Stimulated activated CD4-positive, alpha-beta T cell treated with anti-CD3 and anti-CD28 coated beads, Interleukin-15, amount 100 ng/mL, for 48 hours (primary cell): ENCODE results near the gene CLIC3.
"Not testable (repeated sequence)": the region's sequence is repeated elsewhere in the genome, so short reads cannot be mapped to it uniquely, and the experiment has no call there.

Experiments
- DNase-seq, 2 donors: peaks; one replicate each; pipeline ENCODE4 v3.0.0-alpha.2; 2020; ENCODE audit warnings: low read depth in 2 of 2

The CLIC3 gene, protein sequence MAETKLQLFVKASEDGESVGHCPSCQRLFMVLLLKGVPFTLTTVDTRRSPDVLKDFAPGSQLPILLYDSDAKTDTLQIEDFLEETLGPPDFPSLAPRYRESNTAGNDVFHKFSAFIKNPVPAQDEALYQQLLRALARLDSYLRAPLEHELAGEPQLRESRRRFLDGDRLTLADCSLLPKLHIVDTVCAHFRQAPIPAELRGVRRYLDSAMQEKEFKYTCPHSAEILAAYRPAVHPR

DNA sequence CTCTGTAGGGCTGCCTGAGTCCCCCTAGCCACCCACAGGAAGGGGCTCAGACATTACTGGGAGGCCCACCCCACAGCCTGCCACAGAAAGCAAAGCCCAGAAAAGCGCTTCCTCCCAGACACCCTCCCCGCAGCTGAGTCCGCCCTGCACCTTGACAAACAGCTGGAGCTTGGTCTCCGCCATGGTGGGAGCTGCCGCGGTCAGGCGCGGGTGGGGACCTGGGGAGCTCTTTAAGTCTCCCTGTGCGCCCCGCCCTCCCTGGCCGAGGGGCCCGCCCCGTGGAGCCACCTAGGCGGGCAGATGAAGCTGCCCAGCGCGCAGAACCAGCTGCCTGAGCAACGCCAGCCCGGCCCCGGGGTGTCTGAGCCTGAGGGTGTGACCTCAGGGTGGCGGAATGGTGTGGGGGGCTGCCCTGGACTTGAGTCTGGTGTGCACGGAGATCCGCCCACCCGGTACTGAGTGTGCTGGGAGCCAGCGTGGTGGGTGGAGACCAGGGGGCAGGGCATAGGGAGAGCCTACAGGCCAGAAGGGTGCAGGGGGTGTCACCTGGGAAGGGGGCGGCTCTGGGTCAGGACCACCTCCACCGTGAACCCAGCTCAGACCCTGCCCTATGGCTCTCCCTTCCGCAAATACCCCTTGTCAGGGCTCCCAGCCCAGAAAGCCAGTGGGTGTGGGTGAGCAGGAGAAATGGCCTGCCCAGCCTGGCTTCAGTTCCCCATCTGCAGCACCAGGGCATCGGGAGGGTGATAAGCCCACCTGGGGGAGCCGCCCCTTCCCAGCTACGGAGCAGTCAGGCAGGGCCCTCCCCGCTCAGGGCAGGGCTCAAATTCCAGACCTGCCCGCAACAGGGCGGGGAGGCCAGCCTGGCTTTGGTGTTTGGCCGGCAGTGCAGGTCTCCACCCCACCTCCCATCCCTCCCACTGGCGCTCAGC is at the start of gene CLIC3:
Gene CLIC3 (minus strand): TSS at position 208 of the 932 bp plus-strand sequence. CDS start 25 bp downstream, at position 183.
- DNase-seq, result no peak

DNA sequence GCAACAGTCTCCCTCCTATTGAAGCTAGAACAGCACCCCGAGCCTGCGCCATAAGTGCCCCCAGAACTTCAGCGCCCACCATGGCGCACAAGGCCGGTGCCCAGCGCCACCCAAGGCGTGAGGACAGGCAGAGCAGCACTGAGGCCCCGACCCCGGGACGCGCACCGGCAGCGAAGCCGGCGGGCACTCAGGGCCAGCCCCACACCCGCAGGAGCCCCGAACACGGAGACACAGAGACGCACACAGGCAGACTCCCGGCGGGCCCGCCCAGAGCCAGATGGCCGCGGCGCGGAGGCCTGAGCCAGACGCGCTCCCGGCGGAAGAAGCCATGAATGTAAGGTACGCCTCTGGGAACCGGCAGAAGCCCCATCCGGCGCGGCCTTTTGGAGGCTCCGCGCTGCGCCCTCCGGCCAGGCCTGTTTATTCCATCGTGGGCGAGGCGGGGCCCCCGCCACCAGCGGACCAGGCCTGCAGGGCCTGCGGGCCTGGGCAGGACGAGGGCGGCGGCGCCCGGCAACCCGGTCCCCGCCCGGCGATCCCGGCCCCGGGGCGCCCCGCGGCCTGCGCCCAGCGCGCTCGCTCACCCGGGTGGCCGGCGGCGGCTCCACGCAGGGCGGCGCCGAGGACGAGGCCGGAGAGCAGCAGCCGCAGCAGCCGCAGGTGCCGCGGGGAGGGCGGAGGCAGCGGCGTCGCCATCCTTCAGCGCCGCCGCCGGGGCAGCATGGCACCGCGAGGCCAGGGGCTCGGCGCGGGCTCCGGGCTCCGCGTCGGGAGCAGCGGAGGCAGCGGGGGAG is 49.1 kb upstream of the CLIC3 start:
- DNase-seq, result no peak

DNA sequence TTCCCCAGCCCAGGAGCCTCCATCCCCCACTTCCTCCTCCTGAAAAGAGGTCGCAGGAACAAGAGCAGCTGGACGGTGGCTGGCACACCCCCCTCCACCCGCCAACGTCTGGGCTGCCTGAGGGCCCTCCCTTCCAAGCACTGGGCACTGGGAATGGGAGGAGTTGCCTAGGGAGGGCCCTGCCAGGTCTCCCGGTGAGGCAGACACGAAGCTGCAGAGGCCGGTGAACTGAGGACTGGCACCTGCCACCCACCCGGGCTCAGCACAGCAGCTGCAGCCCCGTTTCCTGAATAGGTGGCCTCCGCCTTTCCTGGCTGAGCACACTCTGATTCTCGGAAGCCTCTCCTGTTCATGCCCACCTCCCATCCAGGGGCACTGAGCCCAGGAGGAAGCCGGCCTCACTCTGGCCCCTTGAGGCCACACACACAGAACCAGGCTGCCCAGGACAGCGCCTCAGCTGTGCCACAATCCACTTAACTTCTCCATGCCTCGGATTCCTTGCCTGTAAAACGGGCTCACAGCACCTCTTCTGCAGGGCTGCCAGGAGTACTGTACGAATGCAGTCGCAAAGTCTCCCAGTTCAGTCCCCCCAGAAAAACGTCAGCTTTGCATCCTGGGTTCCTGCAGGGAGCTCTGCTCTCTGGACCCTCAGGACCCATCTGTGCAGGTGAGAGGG is 48.3 kb upstream of the CLIC3 start:
- DNase-seq, result no peak

DNA sequence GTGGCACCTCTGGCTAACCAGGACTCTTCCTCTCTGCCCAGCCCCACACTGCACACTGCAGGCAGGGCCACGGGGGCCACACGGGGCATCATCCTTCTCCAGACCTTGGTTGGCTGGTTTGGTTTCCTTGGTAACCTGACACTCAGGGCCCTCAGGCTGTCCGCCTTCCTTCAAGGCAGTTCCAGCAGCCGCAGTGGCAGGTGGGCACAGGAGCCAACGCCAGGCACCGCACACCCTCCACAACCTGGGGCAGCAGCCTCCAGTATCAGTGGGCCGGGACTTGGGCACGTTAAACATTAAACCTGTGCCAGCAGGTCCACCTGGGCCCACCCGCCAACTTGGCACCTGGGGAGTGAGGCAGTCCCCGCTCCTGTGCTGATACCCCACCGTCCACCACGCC is 47.7 kb upstream of the CLIC3 start:
- DNase-seq, result no peak

DNA sequence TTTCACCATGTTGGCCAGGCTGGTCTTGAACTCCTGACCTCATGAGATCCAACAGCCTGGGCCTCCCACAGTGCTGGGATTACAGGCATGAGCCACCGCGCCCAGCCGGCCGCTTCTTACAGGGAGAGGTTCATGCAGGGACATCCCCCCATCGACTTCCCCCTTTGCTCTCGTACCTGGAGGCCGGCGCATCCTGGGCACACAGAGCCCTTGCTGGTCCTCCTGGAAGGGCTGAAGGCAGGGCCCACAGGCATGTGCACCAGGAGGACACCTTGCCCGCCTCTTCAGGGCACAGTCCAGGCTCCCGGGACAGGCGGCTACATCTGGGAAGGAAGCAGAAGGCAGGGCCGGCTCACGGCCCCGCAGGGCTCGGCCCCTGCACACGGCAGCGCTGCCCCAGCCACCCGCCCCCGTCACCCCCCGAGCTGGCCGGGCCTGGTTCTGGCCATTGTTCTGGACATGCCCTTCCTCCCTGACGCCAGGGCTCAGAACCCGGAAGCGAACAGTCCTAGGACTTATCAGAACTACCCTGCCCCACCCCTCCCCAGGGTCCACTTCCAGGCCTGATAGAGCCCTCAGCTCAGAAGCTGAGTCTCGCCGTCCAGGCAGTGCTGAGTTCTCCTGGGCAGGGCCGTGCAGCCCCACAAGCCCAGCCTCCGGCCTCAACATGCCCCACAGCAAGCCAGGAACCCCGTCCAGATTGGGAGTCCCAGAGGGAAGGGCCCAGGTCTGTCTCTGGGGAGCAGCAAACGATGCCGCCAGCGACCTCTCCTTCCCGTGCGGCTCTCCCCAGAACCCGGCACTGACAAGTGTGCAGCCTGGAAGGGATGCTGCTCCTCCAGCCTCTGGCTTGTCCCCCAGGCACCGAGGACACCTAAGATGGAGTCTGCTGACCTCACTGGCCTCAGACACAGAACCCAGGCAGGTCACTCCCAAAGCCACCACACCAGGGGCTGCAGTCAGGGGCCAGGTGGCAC is 46.7 kb upstream of the CLIC3 start:
- no peak for DNase-seq

DNA sequence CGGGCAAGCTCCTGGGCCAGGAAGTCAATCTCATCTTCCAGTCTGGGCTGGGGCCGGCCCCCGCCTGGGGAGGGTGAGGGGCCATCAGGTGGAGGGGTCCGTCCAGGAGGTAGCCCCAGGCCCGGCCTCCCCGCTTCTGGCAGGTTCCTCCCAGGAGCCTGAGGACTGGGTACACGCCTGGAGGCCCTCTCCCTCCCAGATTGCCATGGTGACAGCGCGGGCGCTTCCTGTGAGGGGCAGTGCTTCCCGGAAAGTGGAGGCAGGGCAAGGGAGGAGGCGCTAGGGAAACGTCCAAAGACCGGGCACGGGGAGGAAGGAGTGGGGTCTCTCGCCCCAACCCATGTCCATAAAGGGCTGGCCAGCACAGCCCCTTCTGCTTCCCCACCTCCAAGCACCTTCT is 44.8 kb upstream of the CLIC3 start:
- DNase-seq, result no peak

DNA sequence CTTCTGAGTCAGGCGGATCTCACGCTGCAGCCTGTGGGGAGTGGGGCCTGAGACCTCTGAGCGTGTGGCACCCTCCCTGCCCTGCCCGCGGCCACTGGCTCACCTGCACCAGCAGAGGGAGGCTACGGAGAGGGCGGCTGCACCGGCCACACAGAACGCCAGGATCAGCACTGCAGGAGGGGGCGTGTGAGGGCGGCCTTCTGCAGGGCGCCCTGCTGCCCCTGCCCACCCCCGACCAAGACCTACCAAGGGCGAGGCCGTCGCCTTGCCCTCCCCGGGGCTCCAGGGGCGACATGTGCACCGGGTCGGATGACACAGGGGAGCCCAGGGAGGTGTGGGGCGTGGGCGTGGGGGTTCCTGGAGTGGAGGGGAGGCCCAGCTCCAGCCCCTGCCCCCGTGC is 44.2 kb upstream of the CLIC3 start:
- no peak for DNase-seq

DNA sequence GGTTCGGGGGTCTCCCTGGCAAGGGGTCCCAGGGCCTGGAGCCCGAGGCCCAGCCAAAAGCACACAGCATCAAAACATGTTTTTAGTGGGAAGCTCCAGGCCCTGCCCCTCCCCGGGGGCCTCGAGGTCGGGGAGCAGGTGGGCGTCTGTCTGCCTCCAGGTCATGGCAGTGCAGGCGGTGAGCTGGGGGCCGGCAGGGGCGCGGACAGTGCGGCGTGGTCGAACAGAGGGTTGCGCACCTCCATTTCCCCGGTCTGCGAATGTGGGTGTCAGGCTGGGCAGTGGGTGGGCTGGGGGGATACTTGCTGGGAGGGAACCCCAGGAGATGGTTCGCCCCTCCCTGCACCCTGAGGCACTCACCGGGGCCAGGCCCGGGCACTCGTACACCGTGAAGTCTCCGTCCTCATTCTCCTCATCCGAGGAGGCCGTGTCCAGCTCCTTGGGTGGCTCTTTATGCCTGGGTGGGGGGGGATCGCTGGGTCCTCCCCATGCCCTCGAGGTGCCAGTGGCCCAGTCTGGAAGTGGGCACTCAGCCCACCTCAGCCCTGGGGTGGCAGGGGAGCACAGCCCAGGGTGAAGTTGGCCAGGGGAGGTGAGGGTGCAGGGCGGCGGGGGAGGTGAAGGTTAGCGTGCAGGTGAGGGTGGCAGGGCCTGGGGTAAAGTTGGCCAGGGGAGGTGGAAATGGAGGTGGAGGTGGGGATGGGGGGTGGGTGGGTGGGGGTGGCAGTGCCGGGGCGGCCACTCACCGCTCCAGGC is 43.4 kb upstream of the CLIC3 start:
- no peak for DNase-seq

DNA sequence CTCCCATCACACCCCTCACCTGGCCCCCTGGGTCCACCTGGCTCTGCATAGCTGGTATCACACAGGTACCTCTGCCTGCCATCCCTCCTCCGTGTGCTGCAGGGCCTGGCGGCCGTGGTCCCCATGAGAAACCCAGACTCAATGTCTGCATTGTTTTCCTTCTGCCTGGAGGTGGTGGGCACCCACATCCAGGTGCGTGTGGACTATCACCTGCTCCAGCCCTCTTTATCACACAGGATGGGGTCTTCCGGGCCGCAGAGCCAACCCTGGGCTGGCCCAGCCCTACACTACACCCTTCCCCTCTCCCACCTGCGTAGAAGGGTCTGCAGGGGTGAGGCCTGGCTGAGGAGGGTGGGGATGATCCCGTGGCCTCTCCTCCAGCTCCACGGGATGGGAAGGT is 42.5 kb upstream of the CLIC3 start:
- no peak for DNase-seq

DNA sequence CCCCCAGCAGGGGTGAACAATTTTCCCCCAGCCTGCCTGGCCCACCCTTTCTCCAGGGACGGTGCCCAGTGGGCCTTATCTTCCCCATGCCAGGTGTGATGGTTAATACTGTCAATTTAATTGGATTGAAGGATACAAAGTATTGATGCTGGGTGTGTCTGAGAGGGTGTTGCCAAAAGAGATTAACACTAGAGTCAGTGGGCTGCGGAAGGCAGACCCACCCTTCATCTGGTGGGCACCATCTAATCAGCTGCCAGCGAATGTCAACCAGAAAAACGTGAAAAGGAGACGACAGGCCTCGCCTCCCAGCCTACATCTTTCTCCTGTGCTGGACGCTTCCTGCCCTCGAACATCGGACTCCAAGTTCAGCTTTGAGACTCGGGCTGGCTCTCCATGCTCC is 41.1 kb upstream of the CLIC3 start:
- no peak for DNase-seq

DNA sequence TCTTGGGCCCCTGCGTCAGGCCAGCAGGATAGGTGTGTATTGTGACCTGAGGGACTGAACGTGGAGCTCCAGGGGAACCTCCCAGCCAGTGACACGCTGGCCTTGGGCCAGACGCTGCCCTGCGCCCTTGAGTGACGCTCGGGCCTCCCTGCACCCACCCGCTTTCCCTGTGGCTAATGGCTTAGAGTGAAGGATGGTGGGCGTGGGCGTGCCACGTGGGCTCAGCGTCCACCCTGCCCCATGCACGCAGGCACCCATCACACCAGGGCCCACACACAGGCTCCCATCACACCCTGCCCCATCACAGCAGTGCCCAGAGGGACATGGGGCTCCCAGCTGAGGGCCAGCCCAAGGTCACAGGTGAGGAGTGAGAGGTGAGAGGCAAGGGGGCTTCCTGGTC is 40.7 kb upstream of the CLIC3 start:
- DNase-seq, result no peak

DNA sequence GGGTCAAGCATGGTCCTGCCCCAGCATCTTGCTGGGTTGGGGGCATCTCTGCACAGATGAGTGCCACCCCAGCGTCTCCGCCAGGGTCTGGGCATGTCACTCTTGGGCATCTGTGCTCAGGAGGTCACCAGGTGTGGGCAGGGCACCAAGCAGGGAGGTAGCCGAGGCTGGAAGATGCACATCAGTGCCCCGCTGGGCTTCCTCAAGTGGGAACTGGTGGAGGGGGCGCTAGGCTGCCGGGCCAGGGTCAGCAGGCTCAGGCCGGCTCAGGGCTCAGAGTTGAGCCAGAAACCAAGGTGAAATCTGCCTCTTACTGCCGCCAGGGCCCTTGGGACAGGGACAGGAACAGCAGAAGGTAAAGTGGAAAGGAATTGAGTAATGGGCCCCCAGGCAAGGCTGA is 39.6 kb upstream of the CLIC3 start:
- DNase-seq, result no peak

DNA sequence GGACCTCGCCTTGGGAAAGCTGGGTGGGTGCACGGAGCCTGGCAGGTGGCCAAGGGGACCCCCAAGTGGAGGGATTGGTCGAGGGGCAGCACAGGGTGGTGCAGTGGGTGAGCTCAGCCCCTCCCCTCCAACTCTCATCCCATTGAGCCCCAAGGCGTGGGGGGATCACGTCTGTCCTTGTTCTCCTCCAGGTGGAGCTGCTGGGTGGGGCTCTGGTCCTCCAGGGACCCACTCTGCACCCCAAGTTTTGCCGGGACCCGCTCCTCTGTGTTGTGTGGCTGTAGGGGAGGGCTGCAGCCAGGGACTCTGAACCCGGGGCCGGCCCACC is 39.1 kb upstream of the CLIC3 start:
- no peak for DNase-seq

DNA sequence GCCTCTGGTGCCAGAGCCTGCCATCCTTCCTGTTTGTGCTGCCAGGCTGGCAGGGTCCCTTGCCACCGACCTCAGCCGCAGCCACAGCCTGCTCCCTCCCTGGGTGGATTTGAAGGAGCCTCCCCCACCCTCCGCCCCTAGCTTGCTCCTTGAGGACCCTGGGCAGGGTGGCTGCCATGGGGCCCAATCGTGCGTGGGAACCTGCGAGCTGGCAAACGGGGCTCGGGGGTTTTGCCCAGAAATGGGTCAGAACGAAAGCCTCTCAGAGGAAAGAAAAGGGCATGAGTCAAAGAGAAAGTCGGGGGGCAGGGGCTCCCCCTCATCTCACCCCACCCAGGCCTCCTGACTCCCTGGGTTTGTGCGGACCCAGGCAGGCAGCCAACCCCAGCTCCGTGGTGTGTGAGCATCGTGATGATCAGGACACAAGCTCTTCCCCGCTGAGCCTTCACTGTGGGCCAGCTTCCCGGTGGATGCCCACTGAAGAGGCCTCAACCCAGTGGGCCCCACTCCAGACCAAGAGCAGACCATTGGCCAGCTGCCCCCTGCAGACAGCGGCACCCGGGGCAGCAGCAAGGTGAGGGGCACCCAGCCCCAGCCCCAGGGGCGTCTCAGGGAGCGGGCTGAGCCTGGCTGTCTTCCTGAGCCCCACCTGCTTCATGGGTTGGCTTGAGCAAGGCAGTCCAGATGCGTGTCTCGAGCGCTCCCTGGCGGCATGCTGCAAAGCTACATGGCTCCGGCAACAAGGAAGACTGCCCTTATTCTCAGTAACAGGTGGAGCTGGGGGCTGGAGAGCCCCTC is 38.5 kb upstream of the CLIC3 start:
- peak; percentile 82 to 83 for DNase-seq

DNA sequence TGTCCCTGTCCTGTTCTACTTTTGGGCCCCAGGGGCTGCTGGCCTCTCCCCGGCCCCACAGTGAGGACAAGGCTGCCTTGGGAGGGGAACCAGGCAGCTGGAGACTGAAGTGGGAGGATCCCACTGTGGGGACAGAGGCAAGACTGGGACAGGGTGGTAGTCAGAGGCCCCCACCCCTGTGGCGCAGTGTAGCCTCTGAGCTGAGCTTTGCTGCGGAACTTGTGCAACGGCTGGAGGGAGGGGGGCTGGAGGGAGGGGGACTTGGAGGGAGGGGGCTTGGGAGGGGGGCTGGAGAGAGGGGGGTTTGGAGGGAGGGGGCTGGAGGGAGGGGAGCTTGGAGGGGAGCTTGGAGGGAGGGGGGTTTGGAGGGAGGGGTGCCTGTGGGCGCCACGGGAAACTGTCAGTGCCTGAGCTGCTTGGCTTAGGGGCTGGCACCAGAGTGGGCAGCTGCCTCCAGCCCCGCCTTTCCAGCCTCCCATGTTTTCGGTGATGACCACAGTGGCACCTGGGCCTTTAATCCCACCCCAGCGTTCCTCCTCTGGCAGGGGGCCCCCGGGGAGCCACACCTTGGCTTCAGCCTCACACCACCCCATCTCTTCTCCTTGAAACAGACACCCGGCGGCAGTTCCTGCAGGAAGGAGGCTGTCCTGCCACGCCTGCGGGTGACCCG is 37.8 kb upstream of the CLIC3 start:
- no peak for DNase-seq

DNA sequence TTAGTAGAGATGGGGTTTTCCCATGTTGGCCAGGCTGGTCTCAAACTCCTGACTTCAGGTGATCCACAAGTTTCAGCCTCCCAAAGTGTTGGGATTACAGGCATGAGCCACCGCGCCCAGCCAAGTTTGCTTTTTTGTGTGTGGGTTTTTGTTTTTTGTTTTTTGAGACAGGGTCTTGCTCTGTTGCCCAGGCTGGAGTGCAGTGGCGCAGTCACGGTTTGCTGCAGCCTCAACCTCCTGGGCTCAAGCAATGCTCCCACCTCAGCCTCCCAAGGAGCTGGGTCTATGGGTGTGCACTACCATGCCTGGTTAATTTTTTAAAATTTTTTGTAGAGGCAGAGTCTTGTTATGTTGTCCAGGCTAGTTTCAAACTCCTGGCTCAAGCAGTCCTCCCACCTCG is 37.1 kb upstream of the CLIC3 start:
- DNase-seq, result not testable (repeated sequence)

DNA sequence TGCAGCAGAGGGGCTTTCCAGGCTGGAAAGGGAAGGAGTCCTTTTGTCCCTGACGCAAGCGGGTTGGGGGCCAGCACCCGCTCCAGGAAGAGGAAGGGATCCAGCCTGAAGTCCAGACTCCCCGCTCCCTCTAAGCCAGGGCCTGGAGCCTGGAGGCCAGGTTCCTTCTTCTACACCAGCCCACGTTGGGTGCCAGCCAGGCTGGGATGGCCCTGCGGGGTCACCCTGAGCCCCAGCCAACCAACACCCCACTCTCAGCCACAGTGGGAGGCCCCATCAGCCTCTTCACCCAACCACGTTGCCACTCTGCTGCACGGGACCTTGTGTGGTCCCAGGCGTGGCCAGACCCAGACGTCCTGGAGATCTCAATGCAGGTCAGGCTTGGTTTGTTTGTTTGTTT is 36.5 kb upstream of the CLIC3 start:
- DNase-seq, result no peak

DNA sequence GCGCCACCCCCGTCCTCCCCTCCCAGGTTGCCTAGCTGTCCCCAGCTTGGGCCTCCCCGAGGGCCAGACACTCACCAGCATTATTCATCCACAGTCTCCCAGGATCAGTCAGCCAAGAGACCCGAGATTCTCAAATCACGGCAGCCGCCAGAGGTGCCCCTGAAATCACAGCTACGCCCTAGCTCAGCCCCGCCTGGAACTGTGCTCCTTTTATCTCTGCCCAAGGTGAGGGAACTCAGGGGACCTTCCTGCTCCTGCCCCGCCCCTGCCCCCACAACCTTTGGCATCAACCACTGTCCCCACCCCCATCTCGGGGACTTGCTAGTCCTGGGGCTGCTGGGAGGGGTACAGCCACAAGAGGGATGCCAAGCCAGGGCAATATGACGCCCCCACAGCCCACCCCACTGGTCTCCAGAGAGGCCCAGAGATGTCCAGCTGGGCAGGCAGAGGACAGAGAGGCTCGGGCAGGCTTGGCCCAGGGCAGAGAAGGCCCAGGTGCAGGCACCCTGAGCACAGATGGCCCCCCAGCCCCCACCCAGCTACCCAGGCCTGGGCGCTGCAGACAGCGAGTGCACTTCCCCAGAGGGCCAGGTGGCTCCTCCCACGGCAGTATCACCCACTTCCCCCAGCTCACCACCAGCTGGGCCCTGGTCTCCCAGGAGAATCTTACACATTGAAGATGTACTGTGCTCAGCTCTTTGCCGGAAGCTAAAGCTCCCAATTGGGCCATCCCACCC is 35.7 kb upstream of the CLIC3 start, which contains the start of gene FUT7:
Gene FUT7 (minus strand): TSS at position 185 of the 737 bp plus-strand sequence. CDS start 97 bp downstream, at position 88.
- peak in 1 of 2 donors; percentile 27 for DNase-seq
